Fibroblast of mammary gland (primary cell): ENCODE measurements around the gene MAMDC2.
A peak's percentile ranks its signal among the peaks of the same experiment; 100 is the strongest.

Experiments
- DNase-seq: peaks from one replicate; pipeline ENCODE4 v3.0.0-alpha.2; 2010; ENCODE audit warnings: low read depth
- H3K4me3 ChIP-seq: 2 replicates; pipeline ENCODE4 v1.5.1; 2011; ENCODE audit warnings: low read depth, mild to moderate bottlenecking, low read length, moderate library complexity; ENCODE audit not compliant: control insufficient read depth
- CTCF ChIP-seq: conservative IDR thresholded peaks from 2 replicates; pipeline ENCODE4 v1.5.1; 2011; ENCODE audit warnings: low read depth, low read length, inconsistent platforms; ENCODE audit not compliant: control insufficient read depth, insufficient read depth

The MAMDC2 gene

GRCh38 chr9:70100362-70100761 lies 56.7 kb downstream of the MAMDC2 start:
- TF ChIP-seq CTCF, result no peak
- no peak overlapping the region for H3K4me3 ChIP-seq
- peak; percentile 64 for DNase-seq

- peak; percentile 45 for DNase-seq
- H3K4me3 ChIP-seq, result no peak overlapping the region
- no peak for TF ChIP-seq CTCF
Observed at GRCh38 chr9:70101265-70101664, 57.6 kb downstream of the MAMDC2 start.

GRCh38 chr9:70105147-70105546 lies 61.5 kb downstream of the MAMDC2 start:
- no peak for TF ChIP-seq CTCF
- no peak for DNase-seq
- H3K4me3 ChIP-seq, result no peak overlapping the region

GRCh38 chr9:70106571-70106970 lies 62.9 kb downstream of the MAMDC2 start:
- no peak overlapping the region for H3K4me3 ChIP-seq
- no peak for DNase-seq

GRCh38 chr9:70107558-70107957 lies 63.9 kb downstream of the MAMDC2 start:
- TF ChIP-seq CTCF, result no peak
- no peak for DNase-seq
- H3K4me3 ChIP-seq, result no peak overlapping the region

More at GRCh38 chr9:70106571-70106970, 62.9 kb downstream of the MAMDC2 start:
- no peak for TF ChIP-seq CTCF

GRCh38 chr9:70108181-70108580 lies 64.5 kb downstream of the MAMDC2 start:
- no peak for TF ChIP-seq CTCF
- no peak for DNase-seq

More at GRCh38 chr9:70108181-70108580, 64.5 kb downstream of the MAMDC2 start:
- H3K4me3 ChIP-seq, result no peak overlapping the region
